Activated CD4-positive, alpha-beta T cell treated with anti-CD3 and anti-CD28 coated beads for 36 hours (primary cell): ENCODE data around the gene BRMS1. TPM values are rescaled to one million over a fixed set of nuclear protein-coding genes. Genes with fewer than 3 reads are reported as not detected.

Experiments
- ATAC-seq: fragments of 200-7000 bp; cut with Tn5 transposase; one replicate; pipeline ENCODE4 v1.10.0; 2021; ENCODE audit warnings: mild to moderate bottlenecking, moderate library complexity
- CTCF ChIA-PET: fragments of 350-600 bp; sonication (Branson Sonifier 250); formaldehyde crosslinking; loops from one replicate; lab custom pipeline; 2021; ENCODE audit warnings: antibody characterized with exemption; lab: Charles Lee
- POLR2A ChIA-PET: fragments of 350-600 bp; sonication (Branson Sonifier 250); formaldehyde crosslinking; loops from one replicate; lab custom pipeline; 2021; ENCODE audit warnings: antibody characterized with exemption, inconsistent platforms; lab: Charles Lee
- DNase-seq: peaks from one replicate; pipeline ENCODE4 v3.0.0-alpha.2; 2020
- H3K27ac Mint-ChIP-seq: one replicate; pipeline ENCODE4 v1.8.0; 2021; ENCODE audit warnings: mixed read lengths
- H3K27me3 Mint-ChIP-seq: one replicate; pipeline ENCODE4 v1.8.0; 2021; ENCODE audit warnings: mixed read lengths
- H3K36me3 Mint-ChIP-seq: one replicate; pipeline ENCODE4 v1.8.0; 2021; ENCODE audit warnings: low read depth, mixed read lengths
- H3K4me1 Mint-ChIP-seq: one replicate; pipeline ENCODE4 v1.8.0; 2021; ENCODE audit warnings: mixed read lengths
- H3K4me3 Mint-ChIP-seq: one replicate; pipeline ENCODE4 v1.8.0; 2021; ENCODE audit warnings: mild to moderate bottlenecking, moderate library complexity, mixed read lengths
- H3K9me3 Mint-ChIP-seq: one replicate; pipeline ENCODE4 v1.8.0; 2021; ENCODE audit warnings: low read depth, mixed read lengths
- intact Hi-C, 2 experiments: fragments of 100-400 bp; cut with DNase I in 1 of 2; cut with micrococcal nuclease in 1 of 2; formaldehyde crosslinking; loops; one replicate each; pipeline versions ENCODE4 v1.14.2 to v1.15.1; 2022 to 2024; cut with DNase I, micrococcal nuclease
- total RNA-seq, 2 experiments: library from RNA; stranded (reverse); gene quantifications; one replicate each; pipeline ENCODE4 v1.2.3, GENCODE V29; 2021

BRMS1 gene
- total RNA-seq, 2 experiments from 2014 or later: 29.2 to 30.2 TPM

DNA sequence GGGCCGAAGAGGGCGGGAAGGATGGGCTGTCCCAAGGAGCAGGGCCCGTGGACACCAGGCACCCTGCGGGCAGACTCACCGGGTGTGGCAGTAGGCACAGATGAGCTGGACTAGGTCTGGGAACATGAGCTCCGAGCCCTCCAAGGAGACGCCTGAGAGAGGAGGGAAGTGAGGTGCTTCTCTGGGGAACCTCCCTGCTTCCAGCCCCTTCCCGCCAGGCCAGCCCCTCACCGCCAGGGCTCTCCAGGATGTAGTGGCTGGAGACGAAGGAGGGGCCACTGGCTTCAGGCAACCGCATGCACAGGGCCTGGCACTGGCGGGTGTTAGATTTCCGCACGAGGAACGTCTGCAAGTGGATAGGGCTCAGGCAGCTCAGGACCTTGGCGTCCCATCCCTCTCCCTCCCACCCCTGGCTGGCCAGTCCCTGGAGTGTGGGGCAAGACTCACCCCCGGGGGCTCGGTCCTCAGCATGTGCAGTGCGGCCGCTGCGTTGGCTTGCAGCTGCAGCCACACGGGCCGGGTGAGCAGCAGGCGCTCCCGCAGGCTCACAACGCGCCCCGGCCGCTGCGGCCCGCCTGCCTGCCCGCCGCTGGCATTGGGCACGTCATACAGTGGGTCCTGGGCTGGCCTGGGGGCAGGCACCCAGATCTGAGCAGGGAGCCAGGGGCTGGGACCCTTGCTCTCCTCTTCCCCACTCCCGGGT lies 9.2 kb downstream of the BRMS1 start:
- Mint-ChIP-seq H3K9me3 (no peaks in the 10 kb centered on the region), H3K27me3 (no peaks in the 10 kb centered on the region), H3K27ac (no peak overlapping the region), H3K36me3 (peaks cover 15% of the 10 kb centered on the region), H3K4me1 (peaks cover 19% of the 10 kb centered on the region), H3K4me3 (peak overlapping the region; percentile 56)
- CTCF ChIA-PET: interaction anchor here (0.6 to 2.1 kb wide), 8 partner anchors 9 to 268 kb away, joined by 3 to 6 read pairs (median 4); partner anchors contain the start of gene BRMS1
- POLR2A ChIA-PET: interaction anchor here (0.7 to 1.1 kb wide), 2 partner anchors 12 to 915 kb away, joined by 3 to 4 read pairs; no protein-coding TSS in a partner anchor
- intact Hi-C loops: loop anchor here in 1 of 2 experiments (1.0 kb wide), 1 partner anchor 10 kb away; the partner anchor contains the start of gene BRMS1
- DNase-seq: no peak
- ATAC-seq: peak; percentile 5

DNA sequence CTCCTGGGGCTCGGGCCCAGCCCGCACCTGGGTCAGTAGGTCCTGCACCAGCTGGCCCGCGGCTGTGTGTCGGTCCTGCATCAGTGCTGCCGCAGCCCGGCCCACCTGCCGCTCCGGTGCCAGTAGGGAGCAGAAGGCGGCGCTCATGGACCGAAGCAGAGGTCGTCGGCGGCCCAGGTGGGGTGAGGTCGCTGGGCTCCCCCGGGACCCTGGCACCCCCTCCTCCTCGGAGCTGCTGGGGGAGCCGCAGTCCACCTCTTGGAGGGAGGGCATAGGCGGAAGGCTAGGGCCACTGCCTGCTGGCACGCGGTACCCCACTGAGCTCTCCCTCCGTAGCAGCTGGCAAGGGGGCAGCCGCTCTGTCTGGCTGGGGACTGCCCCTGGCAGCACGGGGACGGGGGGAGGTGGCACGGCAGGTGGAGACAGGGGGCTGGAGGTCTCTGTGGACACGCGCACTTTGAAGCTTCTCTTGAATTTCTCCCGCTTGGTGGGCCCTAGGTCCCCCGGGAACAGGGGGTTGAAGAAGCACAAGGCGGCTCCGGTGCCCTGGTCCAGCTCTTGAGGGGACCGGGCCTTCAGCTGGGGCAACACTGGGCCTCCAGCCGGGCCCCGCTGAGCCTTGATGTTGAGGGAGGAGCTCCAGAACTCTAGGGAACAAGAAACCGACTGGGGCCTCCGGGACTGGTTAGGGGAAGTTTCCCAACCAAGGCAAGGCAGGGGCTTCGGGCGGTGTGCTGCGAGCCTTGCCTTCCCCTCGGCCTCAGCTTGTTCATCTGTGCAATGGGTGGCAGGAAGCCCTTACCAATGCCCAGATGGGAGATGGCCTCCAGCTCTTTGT lies 10.1 kb downstream of the BRMS1 start:
- no peaks in the 10 kb centered on the region for H3K9me3 Mint-ChIP-seq
- H3K27me3 Mint-ChIP-seq: no peaks in the 10 kb centered on the region
- peaks cover 15% of the 10 kb centered on the region for H3K36me3 Mint-ChIP-seq
- no peak for DNase-seq
- H3K4me1 Mint-ChIP-seq: peaks cover 19% of the 10 kb centered on the region
- ChIA-PET CTCF (interaction anchor here (0.5 to 2.1 kb wide), 5 partner anchors 10 to 257 kb away, joined by 3 to 6 read pairs (median 4); partner anchors contain the start of gene BRMS1), POLR2A (interaction anchor here (0.6 to 1.1 kb wide), 2 partner anchors 13 to 282 kb away, joined by 3 read pairs; no protein-coding TSS in a partner anchor)
- intact Hi-C loops: no loop called here
- no peak overlapping the region for H3K4me3 Mint-ChIP-seq
- ATAC-seq: no peak
- H3K27ac Mint-ChIP-seq: no peak overlapping the region

DNA sequence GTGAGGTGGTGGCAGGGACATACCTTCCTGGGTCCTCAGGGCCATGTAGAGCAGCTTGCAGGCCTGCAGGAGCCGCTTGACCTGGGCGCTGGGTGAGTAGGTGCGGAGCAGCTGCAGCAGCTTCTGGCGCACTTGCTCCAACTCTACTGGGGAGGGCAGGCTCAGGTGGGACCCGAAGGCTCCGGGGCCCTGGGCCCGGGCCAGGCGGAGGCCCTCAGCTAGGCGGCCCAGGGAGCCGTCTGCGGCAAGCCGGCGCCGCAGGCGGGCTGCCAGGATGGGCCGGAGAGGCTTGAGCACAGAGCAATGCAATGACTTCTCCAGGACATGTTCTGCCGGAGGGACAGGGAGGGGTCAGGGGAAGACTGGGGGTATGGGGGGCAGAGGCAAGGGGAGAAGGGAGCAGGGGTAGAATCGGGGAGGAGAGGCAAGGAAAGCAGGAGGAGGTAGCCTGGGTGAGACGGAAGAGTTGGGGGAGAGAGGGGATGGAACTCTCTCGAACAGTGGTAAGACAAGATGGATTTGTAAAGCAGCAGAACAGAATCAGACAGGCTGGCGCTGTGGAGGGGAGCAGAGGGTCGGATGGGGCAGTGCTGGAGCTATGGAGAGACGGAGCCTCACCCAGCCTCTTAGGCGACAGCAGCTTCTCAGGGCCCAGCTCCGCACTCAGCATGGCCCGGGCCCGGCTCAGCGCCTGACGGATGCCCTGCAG lies 10.9 kb downstream of the BRMS1 start:
- Mint-ChIP-seq H3K36me3 (peaks cover 12% of the 10 kb centered on the region), H3K4me1 (peaks cover 19% of the 10 kb centered on the region), H3K27ac (no peak overlapping the region), H3K4me3 (no peak overlapping the region), H3K9me3 (no peaks in the 10 kb centered on the region), H3K27me3 (no peaks in the 10 kb centered on the region)
- no peak for ATAC-seq
- DNase-seq: no peak
- intact Hi-C loops: no loop called here
- ChIA-PET POLR2A (no interaction called here), CTCF (interaction anchor here (0.5 to 2.1 kb wide), 5 partner anchors 11 to 258 kb away, joined by 3 to 6 read pairs (median 5); partner anchors contain the start of gene BRMS1)

DNA sequence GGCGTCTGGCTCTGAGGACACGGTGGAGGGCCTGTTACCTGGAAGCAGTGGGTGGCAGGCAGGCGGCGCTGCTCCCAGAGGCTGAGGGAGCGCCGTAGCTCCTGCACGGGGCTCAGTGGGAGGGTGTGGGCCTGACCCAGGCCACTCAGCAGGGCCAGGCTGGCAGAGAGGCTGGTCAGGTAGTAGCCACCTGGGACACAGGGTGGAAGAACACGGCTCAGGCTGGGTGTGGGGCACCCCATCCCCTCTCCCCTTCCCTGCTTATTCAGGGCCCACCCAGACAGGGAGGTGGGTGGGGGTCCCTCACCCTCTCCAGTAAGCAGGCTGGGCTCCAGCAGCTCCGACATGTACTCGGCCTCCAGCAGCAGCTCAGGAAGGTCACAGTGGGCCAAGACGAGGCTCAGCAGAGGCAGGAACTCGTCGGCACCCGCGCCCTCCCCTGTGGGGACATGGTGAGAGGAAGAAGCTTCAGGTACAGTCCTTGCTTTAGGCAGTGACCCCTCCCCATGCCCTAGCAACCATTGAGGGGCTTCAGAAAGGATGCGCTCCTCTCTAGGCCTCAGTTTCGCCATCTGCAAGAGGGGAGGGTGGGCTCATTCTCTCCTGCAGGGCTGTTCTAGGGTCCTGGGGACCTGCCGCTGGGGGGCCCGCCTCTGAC lies 11.6 kb downstream of the BRMS1 start:
- intact Hi-C loops: no loop called here
- Mint-ChIP-seq H3K27me3 (no peaks in the 10 kb centered on the region), H3K9me3 (no peaks in the 10 kb centered on the region), H3K27ac (no peak overlapping the region), H3K36me3 (peaks cover 7% of the 10 kb centered on the region), H3K4me1 (peaks cover 22% of the 10 kb centered on the region), H3K4me3 (no peak overlapping the region)
- no peak for DNase-seq
- CTCF ChIA-PET: interaction anchor here (0.5 to 1.1 kb wide), 3 partner anchors 11 to 134 kb away, joined by 3 to 6 read pairs (median 5); partner anchors contain the start of gene BRMS1
- POLR2A ChIA-PET: no interaction called here
- no peak for ATAC-seq

DNA sequence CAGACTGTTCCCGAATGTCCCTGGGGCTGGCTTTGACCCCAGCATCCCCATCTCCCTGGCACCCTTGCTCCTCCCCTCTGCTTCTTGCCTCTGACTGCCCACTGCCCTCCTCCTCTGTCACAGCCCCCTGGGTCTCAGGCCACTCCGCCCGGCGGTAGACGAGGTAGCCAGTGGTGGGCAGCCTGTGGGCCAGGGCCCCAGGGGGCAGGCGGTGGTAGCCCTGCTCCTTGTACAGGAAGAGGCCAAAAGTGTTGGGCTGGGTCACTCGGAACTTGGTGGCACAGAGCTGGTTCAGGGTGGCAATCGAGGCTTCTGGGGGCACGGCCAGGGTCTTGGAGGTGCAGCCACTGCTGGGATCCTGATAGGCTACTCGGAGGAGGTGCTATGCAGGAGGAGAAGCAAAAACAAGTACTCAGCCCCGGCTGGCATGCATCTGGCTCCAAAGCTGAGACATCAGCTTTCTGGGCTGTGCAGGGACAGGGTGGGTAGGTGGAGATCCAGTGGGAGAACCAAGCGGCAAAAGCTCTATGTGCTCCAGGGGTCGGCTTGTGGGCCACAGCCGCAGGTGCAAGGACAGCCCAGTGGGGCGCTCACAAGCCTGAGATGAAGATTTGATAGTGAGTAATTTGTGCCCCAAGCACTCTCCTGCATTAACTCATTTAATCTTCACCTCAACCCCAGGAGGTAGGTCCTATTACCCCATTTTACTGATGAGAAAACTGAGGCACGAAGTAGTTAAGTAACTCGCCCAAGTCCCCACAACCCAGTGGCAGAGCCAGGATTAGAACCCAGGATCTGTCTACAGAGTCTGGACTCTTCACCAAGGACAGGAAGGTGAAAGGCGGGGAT lies 12.3 kb downstream of the BRMS1 start:
- H3K4me1 Mint-ChIP-seq: peaks cover 27% of the 10 kb centered on the region
- H3K4me3 Mint-ChIP-seq: no peak overlapping the region
- peaks cover 7% of the 10 kb centered on the region for H3K36me3 Mint-ChIP-seq
- ChIA-PET CTCF (interaction anchor here (0.7 to 2.2 kb wide), 5 partner anchors 11 to 32 kb away, joined by 3 to 9 read pairs (median 5); no protein-coding TSS in a partner anchor), POLR2A (interaction anchor here (0.6 kb wide), 1 partner anchor 494 kb away, joined by 3 read pairs; no protein-coding TSS in a partner anchor)
- no peak for ATAC-seq
- no peaks in the 10 kb centered on the region for H3K27me3 Mint-ChIP-seq
- H3K27ac Mint-ChIP-seq: no peak overlapping the region
- intact Hi-C loops: no loop called here
- DNase-seq: no peak
- no peaks in the 10 kb centered on the region for H3K9me3 Mint-ChIP-seq

DNA sequence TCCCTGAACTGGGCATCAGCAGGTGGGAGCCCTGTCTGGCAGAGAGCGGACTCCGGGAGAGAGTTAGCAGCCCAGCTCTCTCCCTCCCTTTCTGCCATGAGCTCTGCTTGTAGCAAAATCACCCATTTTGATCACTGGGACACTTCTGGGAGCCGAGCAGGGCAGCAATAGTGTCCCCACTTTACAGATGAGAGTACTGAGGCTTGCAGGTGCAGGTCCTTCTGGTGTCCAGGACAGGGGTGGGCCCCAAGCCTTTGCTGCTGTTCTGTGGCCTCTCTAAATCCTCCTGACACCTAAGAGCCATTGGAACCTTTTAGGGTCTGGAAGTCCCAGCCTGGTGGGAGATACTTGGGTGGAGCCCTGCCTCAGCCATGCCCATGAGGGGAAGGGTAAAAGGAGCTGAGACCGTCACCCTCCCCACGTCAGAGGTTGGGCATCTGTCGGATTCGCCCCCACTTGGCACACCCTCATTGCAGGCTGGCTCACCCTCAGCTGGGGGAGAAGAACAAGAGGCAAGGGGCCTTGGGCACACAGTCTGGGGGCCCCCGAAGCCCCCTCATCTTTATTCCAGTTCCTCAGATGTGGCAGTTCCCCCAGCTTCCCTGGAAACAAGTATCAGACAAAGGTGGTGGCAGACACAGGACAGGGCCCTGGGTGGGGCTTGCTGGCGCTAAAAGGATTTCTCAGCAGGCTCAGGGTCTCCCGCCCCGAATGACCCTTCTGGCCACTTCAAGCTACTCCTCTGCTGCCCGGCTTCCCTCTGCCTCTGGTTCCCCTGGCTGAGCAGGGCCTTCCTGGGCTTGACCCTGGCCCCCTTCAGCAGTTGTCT lies 13.1 kb downstream of the BRMS1 start:
- Mint-ChIP-seq H3K36me3 (no peaks in the 10 kb centered on the region), H3K9me3 (no peaks in the 10 kb centered on the region), H3K4me1 (peaks cover 24% of the 10 kb centered on the region), H3K4me3 (no peak overlapping the region), H3K27ac (no peak overlapping the region), H3K27me3 (no peaks in the 10 kb centered on the region)
- DNase-seq (no peak), ATAC-seq (no peak)
- ChIA-PET POLR2A (interaction anchor here (0.6 kb wide), 1 partner anchor 495 kb away, joined by 3 read pairs; no protein-coding TSS in a partner anchor), CTCF (interaction anchor here (0.7 to 2.2 kb wide), 4 partner anchors 12 to 31 kb away, joined by 3 to 9 read pairs (median 4); no protein-coding TSS in a partner anchor)
- intact Hi-C loops: no loop called here

DNA sequence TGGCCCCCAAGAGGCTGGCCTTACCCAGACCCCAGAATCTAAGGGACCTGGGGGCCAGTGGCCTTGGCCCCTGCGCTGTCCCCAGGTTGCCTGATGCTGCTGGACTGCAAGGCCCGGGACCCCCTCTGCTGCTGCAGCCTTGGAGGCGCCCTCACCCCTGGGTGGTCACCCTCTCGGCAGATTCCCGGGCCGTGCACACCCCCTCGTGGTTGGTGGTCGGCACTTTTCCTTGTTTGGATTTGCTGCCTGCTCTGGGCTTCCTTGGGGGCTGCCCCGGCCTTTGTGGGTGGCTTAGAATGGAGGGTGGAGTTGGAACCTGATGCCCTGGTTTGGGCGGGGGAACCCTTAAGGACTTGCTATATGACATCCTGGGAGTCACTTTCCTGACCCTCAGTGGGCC lies 14.0 kb downstream of the BRMS1 start:
- no peak overlapping the region for H3K4me3 Mint-ChIP-seq
- peaks cover 23% of the 10 kb centered on the region for H3K4me1 Mint-ChIP-seq
- CTCF ChIA-PET: interaction anchor here (0.6 to 2.2 kb wide), 3 partner anchors 13 to 33 kb away, joined by 3 to 9 read pairs (median 6); no protein-coding TSS in a partner anchor
- intact Hi-C loops: no loop called here
- no peaks in the 10 kb centered on the region for H3K27me3 Mint-ChIP-seq
- DNase-seq (no peak), ATAC-seq (no peak)
- no peaks in the 10 kb centered on the region for H3K9me3 Mint-ChIP-seq
- H3K36me3 Mint-ChIP-seq: no peaks in the 10 kb centered on the region
- no peak overlapping the region for H3K27ac Mint-ChIP-seq
- POLR2A ChIA-PET: no interaction called here

DNA sequence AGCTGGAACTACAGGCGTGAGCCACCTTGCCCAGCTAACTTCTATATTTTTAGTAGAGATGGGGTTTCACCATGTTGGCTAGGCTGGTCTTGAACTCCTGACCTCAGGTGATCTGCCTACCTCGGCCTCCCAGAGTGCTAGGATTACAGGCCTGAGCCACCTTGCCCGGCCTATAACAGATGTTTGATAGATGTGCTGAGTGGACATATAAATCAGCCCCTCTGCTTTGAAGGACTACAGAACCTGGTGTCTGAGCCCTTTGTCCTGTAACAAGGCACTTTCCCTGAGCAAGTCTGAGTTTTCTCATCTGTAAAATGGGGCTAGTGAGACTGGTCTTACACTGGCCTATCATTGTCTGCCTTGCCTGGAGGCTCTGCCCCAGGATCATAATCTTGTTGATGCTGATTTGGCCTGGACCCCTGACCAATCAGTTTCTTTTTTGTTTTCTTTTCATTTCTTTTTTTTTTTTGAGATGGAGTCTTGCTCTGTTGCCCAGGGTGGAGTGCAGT lies 15.7 kb downstream of the BRMS1 start:
- intact Hi-C loops: loop anchor here in 1 of 2 experiments (5.0 kb wide), 1 partner anchor 107 kb away; no protein-coding TSS in a partner anchor

More for the DNA sequence above, 15.7 kb downstream of the BRMS1 start:
- ATAC-seq (no peak), DNase-seq (no peak)
- Mint-ChIP-seq H3K36me3 (no peaks in the 10 kb centered on the region), H3K4me3 (no peak overlapping the region), H3K27me3 (no peaks in the 10 kb centered on the region), H3K27ac (no peak overlapping the region), H3K4me1 (peaks cover 28% of the 10 kb centered on the region), H3K9me3 (no peaks in the 10 kb centered on the region)
- POLR2A ChIA-PET: no interaction called here
- CTCF ChIA-PET: interaction anchor here (0.6 to 1.5 kb wide), 6 partner anchors 12 to 49 kb away, joined by 3 to 19 read pairs (median 5); partner anchors contain the start of genes BRMS1 and CD248
